Germinal center (tissue), 1 donor: ENCODE measurements around the gene SERINC1.

ENCODE experiments used
- DNase-seq: peaks from one replicate; pipeline ENCODE4 v3.0.0; 2012; ENCODE audit warnings: mixed read lengths, low spot score

The SERINC1 gene

GRCh38 chr6:122432816-122433215 lies 38.8 kb downstream of the SERINC1 start:
- DNase-seq, result no peak

GRCh38 chr6:122431780-122432179 lies 39.8 kb downstream of the SERINC1 start:
- DNase-seq, result no peak

GRCh38 chr6:122429323-122429722 lies 42.3 kb downstream of the SERINC1 start:
- no peak for DNase-seq

GRCh38 chr6:122428781-122429180 lies 42.8 kb downstream of the SERINC1 start:
- DNase-seq, result no peak

GRCh38 chr6:122426597-122426996 lies 45.0 kb downstream of the SERINC1 start:
- no peak for DNase-seq

GRCh38 chr6:122423734-122424133 lies 47.9 kb downstream of the SERINC1 start:
- DNase-seq, result no peak

GRCh38 chr6:122422614-122423267 lies 48.9 kb downstream of the SERINC1 start:
- no peak for DNase-seq

- DNase-seq, result no peak
Measured at GRCh38 chr6:122422003-122422402, 49.6 kb downstream of the SERINC1 start.

- no peak for DNase-seq
Measured at GRCh38 chr6:122416825-122417224, 54.8 kb downstream of the SERINC1 start.

- DNase-seq, result no peak
Measured at GRCh38 chr6:122412001-122412400, 59.6 kb downstream of the SERINC1 start.

- no peak for DNase-seq
Measured at GRCh38 chr6:122408702-122409458, 62.7 kb downstream of the SERINC1 start.

- DNase-seq, result no peak
Measured at GRCh38 chr6:122408240-122408639, 63.4 kb downstream of the SERINC1 start.

- no peak for DNase-seq
Measured at GRCh38 chr6:122407712-122408111, 63.9 kb downstream of the SERINC1 start.

GRCh38 chr6:122406187-122406586 lies 65.4 kb downstream of the SERINC1 start:
- DNase-seq, result no peak

- no peak for DNase-seq
Measured at GRCh38 chr6:122405417-122405816, 66.2 kb downstream of the SERINC1 start.

GRCh38 chr6:122404444-122404843 lies 67.2 kb downstream of the SERINC1 start:
- DNase-seq, result no peak

- DNase-seq, result no peak
Measured at GRCh38 chr6:122401104-122401503, 70.5 kb downstream of the SERINC1 start.

GRCh38 chr6:122400462-122401089 lies 71.0 kb downstream of the SERINC1 start:
- no peak for DNase-seq

- DNase-seq, result peak; percentile 25
Measured at GRCh38 chr6:122400121-122400450, 71.5 kb downstream of the SERINC1 start.

GRCh38 chr6:122399348-122400120 lies 72.1 kb downstream of the SERINC1 start, which contains the start of gene HSF2:
TSS of gene HSF2 (plus strand) at chr6:122399652. CDS start at chr6:122399738, 86 bp downstream.
- DNase-seq, result peak; percentile 96

GRCh38 chr6:122399055-122399347 lies 72.6 kb downstream of the SERINC1 start:
- no peak for DNase-seq

- DNase-seq, result no peak
Measured at GRCh38 chr6:122394016-122394415, 77.6 kb downstream of the SERINC1 start.
